Measurements from ENCODE around the gene CIB4. TPM values are rescaled to one million over a fixed set of nuclear protein-coding genes. Genes with fewer than 3 reads are reported as not detected.

The CIB4 gene
- total RNA-seq, 4 donors from 2014 or later = 0.45 to 0.94 TPM; not detected in 2

- Histone ChIP-seq H3K9me3 (no peaks in the 10 kb centered on the region), H3K4me3 (replicated peaks in 1 of 3) (no peak overlapping the region), H3K27ac (no peak overlapping the region), H3K36me3 (no peaks in the 10 kb centered on the region), H3K4me1 (no peaks in the 10 kb centered on the region), H3K27me3 (no peaks in the 10 kb centered on the region)
- intact Hi-C loops (cut with DNase I) = no loop called here
- 55 to 65% methylated on average over 4 of the region's 4 CpGs for WGBS, 2 donors
- TF ChIP-seq CTCF (IDR thresholded peaks at IDR 0.05) = no peak
- TF ChIP-seq POLR2A (IDR thresholded peaks at IDR 0.05) = no peak
- no peak for DNase-seq
Measured at GRCh38 chr2:26598996-26599373, 42.2 kb downstream of the CIB4 start.

GRCh38 chr2:26598336-26598995, 42.7 kb downstream of the CIB4 start:
- no peaks in the 10 kb centered on the region for H3K36me3 ChIP-seq
- peak in 1 of 2 donors; percentile 21 for DNase-seq
- intact Hi-C loops (cut with DNase I) = no loop called here

GRCh38 chr2:26597197-26597596, 44.0 kb downstream of the CIB4 start:
- Histone ChIP-seq H3K4me1 (no peaks in the 10 kb centered on the region), H3K4me3 (replicated peaks in 1 of 3) (no peak overlapping the region), H3K9me3 (no peaks in the 10 kb centered on the region), H3K27ac (no peak overlapping the region), H3K27me3 (no peaks in the 10 kb centered on the region), H3K36me3 (no peaks in the 10 kb centered on the region)
- intact Hi-C loops (cut with DNase I) = no loop called here
- TF ChIP-seq CTCF (IDR thresholded peaks at IDR 0.05) = no peak
- TF ChIP-seq POLR2A (IDR thresholded peaks at IDR 0.05) = no peak
- 73 to 74% methylated on average over 2 of the region's 2 CpGs for WGBS, 2 donors
- DNase-seq = no peak

More at GRCh38 chr2:26598336-26598995, 42.7 kb downstream of the CIB4 start:
- H3K4me1 ChIP-seq = no peaks in the 10 kb centered on the region
- H3K4me3 ChIP-seq (replicated peaks in 1 of 3) = no peak overlapping the region
- H3K27ac ChIP-seq = no peak overlapping the region
- 65 to 67% methylated on average over 13 of the region's 13 CpGs for WGBS, 2 donors
- H3K9me3 ChIP-seq = no peaks in the 10 kb centered on the region
- no peak for TF ChIP-seq CTCF (IDR thresholded peaks at IDR 0.05)
- no peak for TF ChIP-seq POLR2A (IDR thresholded peaks at IDR 0.05)
- no peaks in the 10 kb centered on the region for H3K27me3 ChIP-seq

- TF ChIP-seq CTCF (IDR thresholded peaks at IDR 0.05) (no peak), POLR2A (IDR thresholded peaks at IDR 0.05) (no peak)
- intact Hi-C loops (cut with DNase I) = no loop called here
- no peaks in the 10 kb centered on the region for H3K9me3 ChIP-seq
- WGBS, 2 donors = 87 to 95% methylated on average over 7 of the region's 7 CpGs
- no peak for DNase-seq
- H3K4me1 ChIP-seq = peaks cover 0 to 6% of the 10 kb centered on the region in 2 donors
- H3K36me3 ChIP-seq = no peaks in the 10 kb centered on the region
- no peak overlapping the region for H3K4me3 ChIP-seq (replicated peaks in 1 of 3)
- no peaks in the 10 kb centered on the region for H3K27me3 ChIP-seq
- no peak overlapping the region for H3K27ac ChIP-seq
Measured at GRCh38 chr2:26595146-26595545, 46.0 kb downstream of the CIB4 start.

- Histone ChIP-seq H3K4me3 (replicated peaks in 1 of 3) (no peak overlapping the region), H3K4me1 (peaks cover 0 to 6% of the 10 kb centered on the region in 2 donors), H3K36me3 (no peaks in the 10 kb centered on the region), H3K27me3 (no peaks in the 10 kb centered on the region), H3K27ac (no peak overlapping the region), H3K9me3 (no peaks in the 10 kb centered on the region)
- intact Hi-C loops (cut with DNase I) = no loop called here
- WGBS, 2 donors = 83 to 93% methylated on average over 12 of the region's 12 CpGs
- no peak for DNase-seq
- no peak for TF ChIP-seq POLR2A (IDR thresholded peaks at IDR 0.05)
- no peak for TF ChIP-seq CTCF (IDR thresholded peaks at IDR 0.05)
Measured at GRCh38 chr2:26591619-26592505, 49.3 kb downstream of the CIB4 start.
